Common myeloid progenitor, CD34-positive (primary cell): Measurements from ENCODE around the gene ZNF558. TPM values are rescaled to one million over a fixed set of nuclear protein-coding genes. Genes with fewer than 3 reads are reported as not detected.
A peak's percentile ranks its signal among the peaks of the same experiment; 100 is the strongest.

ENCODE experiments used
- CTCF ChIA-PET: fragments of 350-600 bp; sonication (Branson Sonifier 250); formaldehyde crosslinking; loops from one replicate; lab custom pipeline; 2021; ENCODE audit warnings: antibody characterized with exemption; lab: Charles Lee
- POLR2A ChIA-PET: fragments of 350-600 bp; sonication (Branson Sonifier 250); formaldehyde crosslinking; loops from one replicate; lab custom pipeline; 2021; ENCODE audit warnings: antibody characterized with exemption; lab: Charles Lee
- DNase-seq, 3 donors: peaks; one replicate each; pipeline versions ENCODE4 v3.0.0 to v3.0.0-alpha.2; 2013
- H3K27ac ChIP-seq, 2 experiments: 1 replicate in 1 of 2; 2 replicates in 1 of 2; pipeline ENCODE4 v1.7.0; 2013; ENCODE audit warnings: inconsistent platforms in 2 of 2, low read length in 2 of 2, mild to moderate bottlenecking in 2 of 2, low read depth in 1 of 2, moderate library complexity in 1 of 2; ENCODE audit not compliant: severe bottlenecking in 2 of 2, insufficient read depth in 1 of 2, poor library complexity in 1 of 2
- H3K27me3 ChIP-seq, 5 experiments: replicated peaks in 2 of 5; 1 replicate in 3 of 5; 2 replicates in 2 of 5; pipeline versions ENCODE4 v1.6.1 to v1.7.0; 2013; ENCODE audit warnings: low read length in 4 of 5, mild to moderate bottlenecking in 2 of 5, moderate library complexity in 2 of 5, inconsistent platforms in 1 of 5; ENCODE audit not compliant: insufficient read depth in 5 of 5, control insufficient read depth in 4 of 5
- H3K36me3 ChIP-seq, 4 experiments: 1 replicate in 2 of 4; 2 replicates in 2 of 4; pipeline versions ENCODE4 v1.6.1 to v1.7.0; 2013; ENCODE audit warnings: low read length in 3 of 4, control low read depth in 1 of 4, mild to moderate bottlenecking in 1 of 4; ENCODE audit not compliant: control insufficient read depth in 4 of 4, insufficient read depth in 4 of 4
- H3K4me1 ChIP-seq, 4 experiments: 1 replicate in 3 of 4; 2 replicates in 1 of 4; pipeline versions ENCODE4 v1.6.1 to v1.7.1; 2013; ENCODE audit warnings: low read length in 3 of 4, mild to moderate bottlenecking in 3 of 4, control low read depth in 1 of 4, inconsistent platforms in 1 of 4, moderate library complexity in 1 of 4; ENCODE audit not compliant: control insufficient read depth in 4 of 4, insufficient read depth in 4 of 4; ENCODE audit errors: control extremely low read depth in 1 of 4
- H3K4me3 ChIP-seq, 7 experiments: 1 replicate in 4 of 7; 2 replicates in 3 of 7; pipeline versions ENCODE4 v1.5.1 to v1.7.0; 2013; ENCODE audit warnings: mild to moderate bottlenecking in 7 of 7, low read length in 6 of 7, moderate library complexity in 6 of 7, inconsistent platforms in 2 of 7, low read depth in 2 of 7, control low read depth in 1 of 7; ENCODE audit not compliant: insufficient read depth in 4 of 7, control insufficient read depth in 1 of 7; ENCODE audit errors: extremely low read depth in 1 of 7
- H3K9me3 ChIP-seq, 5 experiments: 1 replicate in 4 of 5; 2 replicates in 1 of 5; pipeline versions ENCODE4 v1.6.1 to v1.7.1; 2013; ENCODE audit warnings: low read length in 4 of 5, mild to moderate bottlenecking in 2 of 5, inconsistent platforms in 1 of 5, low read depth in 1 of 5, moderate library complexity in 1 of 5; ENCODE audit not compliant: control insufficient read depth in 4 of 5, insufficient read depth in 2 of 5; ENCODE audit errors: control extremely low read depth in 1 of 5
- WGBS: methylation state at CpG from one replicate; pipeline ENCODE4 v1.1.5; 2013; ENCODE audit not compliant: insufficient coverage; 5-methylcytosine and 5-hydroxymethylcytosine counted together
- polyA plus RNA-seq: library from polyadenylated mRNA; unstranded; fragments of 120-200 nt; gene quantifications from one replicate; pipeline ENCODE4 v1.2.1, GENCODE V29; 2013

Gene ZNF558
- polyA plus RNA-seq = 21.6 TPM

GRCh38 chr19:8832132-8833021 is at the start of gene ZNF558, which contains the start of gene MBD3L1:
ZNF558 (minus strand) TSS chr19:8832304; CDS start chr19:8822659, 9,645 bp downstream.
MBD3L1 (plus strand) TSS chr19:8832377; CDS start chr19:8842679, 10,302 bp downstream.
- H3K9me3 ChIP-seq = peaks cover 0 to 1% (median 0%) of the 10 kb centered on the region in 5 experiments
- H3K4me1 ChIP-seq = peaks cover 10 to 16% (median 13%) of the 10 kb centered on the region in 4 experiments
- peak within 1 kb of the TSS; percentile 75 to 90 (median 86) for H3K4me3 ChIP-seq
- CTCF ChIA-PET = interaction anchor here (0.9 to 1.0 kb wide), 2 partner anchors 11 to 129 kb away, joined by 3 read pairs; no protein-coding TSS in a partner anchor
- WGBS = under 1% methylated on average over 47 of the region's 78 CpGs
- H3K27me3 ChIP-seq = no peaks in the 10 kb centered on the region
- H3K27ac ChIP-seq = peak within 1 kb of the TSS; percentile 74 to 93
- DNase-seq = peak; percentile 99 to 100 (median 100)
- POLR2A ChIA-PET = no interaction called here
- H3K36me3 ChIP-seq = peaks cover 3 to 11% (median 6%) of the 10 kb centered on the region in 4 experiments

GRCh38 chr19:8881512-8881911 is 49.4 kb upstream of the ZNF558 start:
- Histone ChIP-seq H3K36me3 (no peaks in the 10 kb centered on the region), H3K4me1 (no peaks in the 10 kb centered on the region), H3K27ac (no peak overlapping the region), H3K27me3 (no peaks in the 10 kb centered on the region), H3K4me3 (no peak overlapping the region), H3K9me3 (peaks cover 0 to 11% (median 3%) of the 10 kb centered on the region in 5 experiments)
- ChIA-PET CTCF (interaction anchor here (0.6 kb wide), 1 partner anchor 278 kb away, joined by 3 read pairs; no protein-coding TSS in a partner anchor), POLR2A (no interaction called here)
- DNase-seq = no peak

DNA sequence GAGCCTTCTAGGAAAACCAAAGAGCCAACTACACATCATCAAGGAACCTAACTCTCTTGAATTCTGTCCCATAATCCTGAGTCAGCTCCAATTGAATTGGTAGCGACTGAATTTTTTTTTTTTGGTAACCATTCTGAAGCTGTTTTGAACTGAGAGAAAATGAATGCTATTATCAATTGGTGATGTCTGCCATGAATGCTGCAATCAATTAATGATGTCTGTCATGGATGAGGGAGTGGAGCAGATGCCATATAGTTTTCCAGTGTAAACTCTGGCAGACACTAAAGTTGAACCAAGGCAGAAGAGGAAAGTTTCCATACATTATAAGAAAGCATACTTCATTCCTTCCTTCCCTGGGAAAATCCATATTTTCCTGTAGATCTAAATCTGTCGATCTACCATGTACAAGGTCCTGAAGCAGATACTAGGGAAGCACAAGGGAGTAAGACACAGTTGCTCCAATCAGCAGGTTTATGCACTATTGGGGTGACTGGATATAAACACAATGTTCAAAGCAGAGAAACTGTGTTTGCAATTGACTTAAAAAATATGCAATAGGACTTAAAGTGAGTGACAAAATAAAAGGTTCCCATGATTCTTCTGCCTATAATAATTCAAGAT is 48.9 kb upstream of the ZNF558 start:
- no peak overlapping the region for H3K27ac ChIP-seq
- ChIA-PET CTCF (no interaction called here), POLR2A (no interaction called here)
- H3K27me3 ChIP-seq = no peaks in the 10 kb centered on the region
- no peaks in the 10 kb centered on the region for H3K4me1 ChIP-seq
- H3K9me3 ChIP-seq = peaks cover 0 to 11% (median 3%) of the 10 kb centered on the region in 5 experiments
- no peak for DNase-seq
- WGBS = 79% methylated on average over 2 of the region's 2 CpGs
- no peak overlapping the region for H3K4me3 ChIP-seq
- no peaks in the 10 kb centered on the region for H3K36me3 ChIP-seq

- CTCF ChIA-PET = no interaction called here
Measured at GRCh38 chr19:8877854-8878705, 46.0 kb upstream of the ZNF558 start.

DNA sequence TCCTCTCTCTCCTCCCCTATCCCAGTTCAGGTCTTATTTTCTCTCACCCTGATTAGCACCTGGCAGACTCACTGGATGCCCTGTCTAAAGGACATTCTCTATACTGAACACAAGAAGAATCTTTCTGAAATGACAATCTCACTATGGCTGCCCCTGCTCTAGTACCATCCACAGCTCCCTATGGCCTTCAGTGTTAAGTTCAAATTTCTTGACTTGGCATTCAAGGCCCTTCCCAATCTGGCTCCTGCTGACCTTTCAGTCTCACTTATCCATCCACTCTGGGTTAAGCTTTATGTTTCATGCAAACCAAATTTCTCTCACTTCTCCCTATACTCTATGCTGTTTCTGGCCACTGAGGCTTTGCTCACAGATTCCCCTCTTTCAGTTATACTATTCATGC is 34.2 kb upstream of the ZNF558 start:
- Histone ChIP-seq H3K36me3 (no peaks in the 10 kb centered on the region), H3K4me1 (no peaks in the 10 kb centered on the region), H3K27me3 (peaks cover 0 to 8% (median 0%) of the 10 kb centered on the region in 5 experiments), H3K4me3 (no peak overlapping the region), H3K9me3 (no peaks in the 10 kb centered on the region), H3K27ac (no peak overlapping the region)
- DNase-seq = no peak
- ChIA-PET POLR2A (interaction anchor here (0.6 kb wide), 1 partner anchor 1119 kb away, joined by 3 read pairs; no protein-coding TSS in a partner anchor), CTCF (no interaction called here)

More at GRCh38 chr19:8877854-8878705, 46.0 kb upstream of the ZNF558 start:
- no peaks in the 10 kb centered on the region for H3K27me3 ChIP-seq
- POLR2A ChIA-PET = no interaction called here
- no peak for DNase-seq
- peaks cover 0 to 11% (median 3%) of the 10 kb centered on the region in 5 experiments for H3K9me3 ChIP-seq
- H3K4me1 ChIP-seq = no peaks in the 10 kb centered on the region
- no CpG with 5 or more reads among the region's 6 CpGs for WGBS
- no peaks in the 10 kb centered on the region for H3K36me3 ChIP-seq
- H3K4me3 ChIP-seq = no peak overlapping the region
- no peak overlapping the region for H3K27ac ChIP-seq

DNA sequence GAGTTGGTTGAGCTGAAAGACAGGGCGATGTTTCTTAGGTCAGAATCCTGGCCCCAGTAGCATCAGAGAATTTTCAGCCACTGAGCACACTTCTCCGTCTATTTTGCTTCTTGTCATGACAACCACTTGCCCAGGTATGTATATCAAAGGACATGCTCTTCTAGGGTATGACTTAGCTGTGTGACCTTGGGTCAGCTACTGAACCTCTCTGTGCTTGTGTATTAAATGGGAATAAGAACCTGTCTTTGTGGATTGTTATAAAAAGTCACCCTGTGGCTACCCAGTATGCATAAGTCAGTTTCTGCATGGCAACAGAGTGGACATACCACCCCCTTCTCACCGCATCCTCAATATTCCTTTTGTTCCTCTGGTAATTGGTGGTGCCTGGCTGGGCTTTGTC is 26.2 kb upstream of the ZNF558 start:
- 84% methylated on average over 2 of the region's 3 CpGs for WGBS
- Histone ChIP-seq H3K4me3 (no peak overlapping the region), H3K27ac (no peak overlapping the region), H3K9me3 (no peaks in the 10 kb centered on the region), H3K36me3 (no peaks in the 10 kb centered on the region), H3K4me1 (no peaks in the 10 kb centered on the region), H3K27me3 (peaks cover 0 to 3% (median 0%) of the 10 kb centered on the region in 5 experiments)
- ChIA-PET CTCF (no interaction called here), POLR2A (interaction anchor here (0.7 kb wide), 1 partner anchor 28 kb away, joined by 4 read pairs; no protein-coding TSS in a partner anchor)
- no peak for DNase-seq
